K562 (cell line): ENCODE data around the gene FOXK2. TPM values are rescaled to one million over a fixed set of nuclear protein-coding genes. Genes with fewer than 3 reads are reported as not detected.

Source experiments
- ATAC-seq: fragments of 200-7000 bp; cut with Tn5 transposase; 3 replicates; pipeline ENCODE4 v1.9.1; 2020; ENCODE audit warnings: moderate library complexity
- BruUV-seq: library from RNA; stranded (reverse); fragments of 400-500 nt; replicated peaks from 2 replicates; lab custom pipeline; 2021; lab: Mats Ljungman, UMichigan
- CTCF ChIA-PET: fragments of 300-600 bp; formaldehyde crosslinking; extraction: SDS; loops from one replicate; lab custom pipeline; 2021; ENCODE audit warnings: low intra/inter-chr PET ratio; lab: Yijun Ruan, JAX
- POLR2A ChIA-PET: fragments of 300-600, 350-650 bp; sonication (Branson Sonifier 250); formaldehyde crosslinking; extraction: SDS; loops from one replicate; lab custom pipeline; 2021; ENCODE audit warnings: antibody characterized with exemption, inconsistent platforms; lab: Yijun Ruan, JAX
- DNase-seq, 4 experiments: peaks; one replicate each; pipeline versions ENCODE4 v3.0.0 to v3.0.0-alpha.2; 2011 to 2018; ENCODE audit warnings: low spot score in 3 of 4, mixed read lengths in 3 of 4; ENCODE audit errors: extremely low read depth in 1 of 4
- FAIRE-seq: peaks from 2 replicates; lab custom pipeline; 2011; peaks lifted over from hg19 to GRCh38; lab: Jason Lieb, UNC
- H2AFZ ChIP-seq: 2 replicates; pipeline ENCODE4 v1.6.0; 2011; ENCODE audit warnings: low read depth, low read length, control low read depth, inconsistent platforms
- H3K27ac ChIP-seq: fragments of 200-600 bp; 3 replicates; pipeline ENCODE4 v1.8.0; 2011; ENCODE audit warnings: low read depth, mild to moderate bottlenecking, control low read depth, inconsistent platforms, low read length, moderate library complexity, mixed read lengths; ENCODE audit errors: extremely low read depth
- H3K27me3 ChIP-seq, 2 experiments: fragments of 300-600 bp in 1 of 2; 2 replicates in 1 of 2; 3 replicates in 1 of 2; pipeline versions ENCODE4 v1.6.0 to v1.8.0; 2011; ENCODE audit warnings: inconsistent platforms in 2 of 2, low read length in 2 of 2, mild to moderate bottlenecking in 1 of 2, mixed read lengths in 1 of 2, moderate library complexity in 1 of 2; ENCODE audit not compliant: control insufficient read depth in 2 of 2, insufficient read depth in 2 of 2
- H3K36me3 ChIP-seq: fragments of 300-600 bp; 3 replicates; pipeline ENCODE4 v1.8.0; 2011; ENCODE audit warnings: mild to moderate bottlenecking, low read length, inconsistent platforms; ENCODE audit not compliant: control insufficient read depth, insufficient read depth
- H3K4me1 ChIP-seq, 2 experiments: fragments of 200-600 bp in 1 of 2; replicated peaks in 1 of 2; 2 replicates in 1 of 2; 3 replicates in 1 of 2; pipeline versions ENCODE4 v1.5.1 to v1.8.0; 2011; ENCODE audit warnings: inconsistent platforms in 2 of 2, low read length in 2 of 2, mild to moderate bottlenecking in 1 of 2, mixed read lengths in 1 of 2, moderate library complexity in 1 of 2; ENCODE audit not compliant: control insufficient read depth in 2 of 2, insufficient read depth in 2 of 2
- H3K4me2 ChIP-seq: 2 replicates; pipeline ENCODE4 v1.6.1; 2011; ENCODE audit warnings: low read length, control low read depth, inconsistent platforms, mixed read lengths; ENCODE audit not compliant: insufficient read depth
- H3K4me3 ChIP-seq: fragments of 200-600 bp; sonication (generic), shearing (Covaris generic); 2 replicates; pipeline ENCODE4 v1.5.1; 2016; ENCODE audit warnings: control low read depth, inconsistent platforms
- H3K79me2 ChIP-seq: fragments of 200-600 bp; 3 replicates; pipeline ENCODE4 v1.8.0; 2011; ENCODE audit warnings: low read length, inconsistent platforms; ENCODE audit not compliant: control insufficient read depth, insufficient read depth
- H3K9ac ChIP-seq, 2 experiments: 2 replicates each; pipeline versions ENCODE4 v1.6.0 to v1.6.1; 2011; ENCODE audit warnings: low read depth in 2 of 2, low read length in 2 of 2, control low read depth in 1 of 2, inconsistent platforms in 1 of 2, mild to moderate bottlenecking in 1 of 2, mixed read lengths in 1 of 2; ENCODE audit not compliant: insufficient read depth in 1 of 2
- H3K9me1 ChIP-seq: one replicate; pipeline ENCODE4 v1.6.0; 2011; ENCODE audit warnings: inconsistent platforms, mild to moderate bottlenecking, low read length, moderate library complexity; ENCODE audit not compliant: control insufficient read depth, insufficient read depth
- H3K9me3 ChIP-seq: replicated peaks from 2 replicates; pipeline ENCODE4 v1.5.1; 2011; ENCODE audit warnings: low read depth, low read length, inconsistent platforms; ENCODE audit not compliant: control insufficient read depth, insufficient read depth
- H4K20me1 ChIP-seq: replicated peaks from 2 replicates; pipeline ENCODE4 v1.6.1; 2011; ENCODE audit warnings: low read length, inconsistent platforms, mixed read lengths; ENCODE audit not compliant: control insufficient read depth, insufficient read depth
- ASH1L ChIP-seq: fragments of 450-650 bp; IDR thresholded peaks from 2 replicates; pipeline ENCODE4 v1.6.1; 2018; ENCODE audit warnings: borderline replicate concordance, mild to moderate bottlenecking, low read depth; ENCODE audit not compliant: partially characterized antibody
- CXXC5 ChIP-seq: fragments of 250-450 bp; sonication (Bioruptor Pico); IDR thresholded peaks from 2 replicates; pipeline ENCODE4 v1.8.0; 2022; ENCODE audit warnings: inconsistent platforms, mild to moderate bottlenecking, moderate library complexity
- FOXJ2 ChIP-seq: fragments of 200-800 bp; sonication (Bioruptor generic); IDR thresholded peaks from 2 replicates; pipeline ENCODE4 v1.6.1; 2016; ENCODE audit warnings: missing genetic modification characterization, missing compliant biosample characterization
- FUS ChIP-seq: fragments of 200-400 bp; formaldehyde crosslinking; optimal IDR thresholded peaks from 2 replicates; pipeline ENCODE3; 2017; ENCODE audit warnings: low read depth, low read length
- GABPB2 ChIP-seq: fragments of 250-450 bp; sonication (Bioruptor Pico); conservative IDR thresholded peaks from 2 replicates; pipeline ENCODE4 v1.5.1; 2021; ENCODE audit warnings: mild to moderate bottlenecking
- GTF2E2 ChIP-seq: fragments of 200-800 bp; sonication (Bioruptor generic); IDR thresholded peaks from 2 replicates; pipeline ENCODE4 v1.6.1; 2016; ENCODE audit warnings: missing genetic modification characterization, missing compliant biosample characterization
- HDAC6 ChIP-seq: IDR thresholded peaks from 2 replicates; pipeline ENCODE4 v1.6.1; 2012; ENCODE audit warnings: low read depth, mild to moderate bottlenecking, control low read depth, inconsistent platforms, low read length, moderate library complexity
- HDGF ChIP-seq: fragments of 450-650 bp; IDR thresholded peaks from 2 replicates; pipeline ENCODE4 v1.6.1; 2016
- IRF2 ChIP-seq: sonication (generic); formaldehyde crosslinking; IDR thresholded peaks from 2 replicates; pipeline ENCODE4 v1.8.1; 2022; ENCODE audit warnings: mild to moderate bottlenecking, missing genetic modification reagents
- PCBP1 ChIP-seq: fragments of 200-400 bp; formaldehyde crosslinking; IDR thresholded peaks from 2 replicates; pipeline ENCODE4 v1.6.1; 2018; ENCODE audit warnings: mild to moderate bottlenecking, low read depth, low read length; ENCODE audit not compliant: poor library complexity, severe bottlenecking
- RFX1 ChIP-seq: fragments of 450-650 bp; IDR thresholded peaks from 2 replicates; pipeline ENCODE4 v1.6.1; 2016; ENCODE audit warnings: mild to moderate bottlenecking, moderate library complexity
- XRCC5 ChIP-seq: fragments of 200-400 bp; formaldehyde crosslinking; IDR thresholded peaks from 2 replicates; pipeline ENCODE4 v1.6.1; 2017; ENCODE audit warnings: low read depth, mild to moderate bottlenecking, low read length
- ZNF311 ChIP-seq: fragments of 250-450 bp; sonication (Bioruptor Pico); IDR thresholded peaks from 2 replicates; pipeline ENCODE4 v1.4.0; 2020; ENCODE audit warnings: mild to moderate bottlenecking, moderate library complexity
- ZNF766 ChIP-seq: fragments of 200-800 bp; sonication (Bioruptor generic); conservative IDR thresholded peaks from 2 replicates; pipeline ENCODE4 v1.6.1; 2016; ENCODE audit warnings: missing genetic modification characterization, missing compliant biosample characterization
- ZNF79 ChIP-seq: fragments of 250-450 bp; sonication (Bioruptor Pico); IDR thresholded peaks from 2 replicates; pipeline ENCODE4 v1.4.0; 2020; ENCODE audit warnings: low read depth, mild to moderate bottlenecking, moderate library complexity
- WGBS: fragments of 100-300 bp; shearing (Covaris generic); methylation state at CpG from one replicate; pipeline ENCODE4 v1.1.6; 2016; ENCODE audit warnings: low coverage, mixed read lengths; ENCODE audit not compliant: insufficient coverage; ENCODE audit errors: missing lambda C conversion rate; 5-methylcytosine and 5-hydroxymethylcytosine counted together
- in situ Hi-C: fragments of 300-500 bp; cut with MboI; formaldehyde crosslinking; loops from 4 replicates; pipeline ENCODE4 v1.15.0; 2018; ENCODE audit warnings: inconsistent platforms, mixed read lengths
- intact Hi-C: fragments of 100-400 bp; cut with micrococcal nuclease; formaldehyde crosslinking; loops from 2 replicates; pipeline ENCODE4 v1.14.2; 2022
- polyA plus RNA-seq, 8 experiments: library from polyadenylated mRNA; depleted of rRNA in 4 of 8; stranded (reverse) in 5 of 8; unstranded in 3 of 8; fragments of >200 nt; fragmentation: Nextera tagmentation in 2 of 8; fragmentation: Illumina TruSeq in 1 of 8; extraction: Ambion mirVana in 2 of 8; extraction: Trizol in 1 of 8; gene quantifications; 2 replicates each; pipeline versions ENCODE4 v1.2.1 to v1.2.3, GENCODE V29; 2011 to 2014; ENCODE audit warnings: inconsistent platforms in 1 of 8, missing spikeins in 1 of 8
- total RNA-seq, 7 experiments: library from RNA; depleted of rRNA in 6 of 7; stranded (reverse); fragments of >200 nt in 6 of 7; fragmentation: Illumina TruSeq in 2 of 7; extraction: Trizol in 2 of 7; gene quantifications; 2 replicates each; pipeline versions ENCODE4 v1.2.1 to v1.2.3, GENCODE V29; 2011 to 2021; ENCODE audit warnings: low replicate concordance in 1 of 7
- TF ChIP-seq, protein P1 (sequence below): IDR thresholded peaks from 2 replicates; pipeline ENCODE4 v1.6.1; 2012; ENCODE audit warnings: low read depth, low read length, improper control_type of control experiment, borderline replicate concordance
- TF ChIP-seq, protein P2 (sequence below): fragments of 250-450 bp; sonication (Bioruptor Pico); IDR thresholded peaks from 2 replicates; pipeline ENCODE4 v1.5.1; 2021; ENCODE audit warnings: mild to moderate bottlenecking
- TF ChIP-seq, protein P3 (sequence below): fragments of 450-650 bp; formaldehyde crosslinking; IDR thresholded peaks from 2 replicates; pipeline ENCODE4 v1.4.0; 2020; ENCODE audit warnings: mild to moderate bottlenecking, moderate library complexity

Gene FOXK2
- total and polyA plus RNA-seq, 9 of the 15 experiments (the other 6 are each of a cell fraction or from before 2014, with no cell fraction given) = 3.0 to 86.0 (median 44.1) TPM

DNA sequence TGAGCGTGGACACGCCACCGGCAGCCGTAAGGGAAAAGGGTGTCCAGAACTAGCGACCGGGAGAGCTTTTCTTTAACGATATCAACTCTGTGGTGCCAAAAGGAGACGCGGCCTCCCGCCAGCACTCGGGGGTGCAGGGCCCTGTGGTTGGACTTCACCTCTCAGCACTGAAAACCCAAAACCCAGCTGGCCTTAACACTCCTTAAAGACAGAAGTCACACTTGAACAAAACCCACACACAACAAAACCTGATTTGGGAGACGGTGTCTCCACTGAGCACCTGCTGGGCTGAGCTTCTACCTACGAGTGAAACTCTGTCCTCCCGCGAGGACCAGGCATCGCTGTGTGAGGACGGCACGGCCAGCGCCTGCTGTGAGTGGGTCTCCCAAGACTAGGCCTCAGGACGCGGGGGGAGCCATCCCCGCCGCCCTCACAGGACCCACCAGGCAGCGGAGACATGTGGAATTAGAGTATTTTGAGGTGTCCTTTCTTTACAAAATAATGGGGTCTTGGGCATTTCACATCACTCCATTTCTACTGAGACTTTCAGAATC, 82.0 kb downstream of the FOXK2 start (continued):
- TF ChIP-seq, protein P1, sequence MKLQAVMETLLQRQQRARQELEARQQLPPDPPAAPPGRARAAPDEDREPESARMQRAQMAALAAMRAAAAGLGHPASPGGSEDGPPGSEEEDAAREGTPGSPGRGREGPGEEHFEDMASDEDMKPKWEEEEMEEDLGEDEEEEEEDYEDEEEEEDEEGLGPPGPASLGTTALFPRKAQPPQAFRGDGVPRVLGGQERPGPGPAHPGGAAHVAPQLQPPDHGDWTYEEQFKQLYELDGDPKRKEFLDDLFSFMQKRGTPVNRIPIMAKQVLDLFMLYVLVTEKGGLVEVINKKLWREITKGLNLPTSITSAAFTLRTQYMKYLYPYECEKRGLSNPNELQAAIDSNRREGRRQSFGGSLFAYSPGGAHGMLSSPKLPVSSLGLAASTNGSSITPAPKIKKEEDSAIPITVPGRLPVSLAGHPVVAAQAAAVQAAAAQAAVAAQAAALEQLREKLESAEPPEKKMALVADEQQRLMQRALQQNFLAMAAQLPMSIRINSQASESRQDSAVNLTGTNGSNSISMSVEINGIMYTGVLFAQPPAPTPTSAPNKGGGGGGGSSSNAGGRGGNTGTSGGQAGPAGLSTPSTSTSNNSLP = no peak
- TF ChIP-seq, all 486 proteins: peak for 2

DNA sequence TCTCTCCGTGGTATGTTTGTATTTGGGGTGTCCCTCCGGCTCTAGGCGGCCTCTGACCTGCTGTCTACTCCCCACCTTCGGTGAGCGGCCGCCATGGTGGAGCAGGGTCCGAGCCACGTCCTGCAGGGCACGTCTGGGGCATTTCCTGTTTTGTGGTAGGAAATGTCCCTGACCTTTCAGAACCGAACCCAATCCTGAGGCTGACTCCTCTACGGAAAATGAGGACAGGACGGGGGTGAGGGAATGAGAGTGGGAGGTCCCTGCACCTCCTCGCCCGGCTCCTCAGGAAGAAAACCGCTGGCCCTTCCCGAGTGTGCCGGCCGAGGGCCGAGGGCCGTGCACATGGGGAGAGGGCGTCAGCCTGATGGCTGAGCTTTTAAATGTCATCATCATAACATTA, 83.0 kb downstream of the FOXK2 start:
- intact Hi-C loops = no loop called here
- DNase-seq (no peak), FAIRE-seq (no peak), ATAC-seq (no peak)
- in situ Hi-C loops = no loop called here
- no peak overlapping the region for H3K4me2 ChIP-seq
- no peaks in the 10 kb centered on the region for H3K9me1 ChIP-seq
- WGBS = 93% methylated on average over 19 of the region's 21 CpGs
- no TSS peak for BruUV-seq
- no peak overlapping the region for H2AFZ ChIP-seq
- no peaks in the 10 kb centered on the region for H4K20me1 ChIP-seq
- no peak overlapping the region for H3K27ac ChIP-seq
- H3K79me2 ChIP-seq = 0 out of 3 replicates have a peak, but pooled peaks cover 6% of the 10 kb centered on the region
- ChIA-PET POLR2A (interaction anchor here (1.6 kb wide), 1 partner anchor 9 kb away, joined by 5 read pairs; no protein-coding TSS in a partner anchor), CTCF (no interaction called here)
- H3K4me1 ChIP-seq = peaks cover 0 to 15% of the 10 kb centered on the region in 2 experiments; a peak in 2 of 5 replicates
- H3K36me3 ChIP-seq = peaks cover 83% of the 10 kb centered on the region; the same call in 2 of the 3 replicates
- H3K9me3 ChIP-seq = peaks cover 2% of the 10 kb centered on the region; the same call in 1 of the 2 replicates
- no peak overlapping the region for H3K9ac ChIP-seq
- no peaks in the 10 kb centered on the region for H3K27me3 ChIP-seq
- no peak overlapping the region for H3K4me3 ChIP-seq
- TF ChIP-seq ZNF79 (no peak), RFX1 (no peak), ASH1L (no peak), HDAC6 (no peak), XRCC5 (no peak), GABPB2 (CRISPR knock-in tag) (no peak), GTF2E2 (no peak), ZNF766 (CRISPR knock-in tag) (no peak), PCBP1 (no peak), IRF2 (CRISPR knock-in tag) (no peak), FOXJ2 (tag) (no peak), FUS (no peak), CXXC5 (no peak), HDGF (no peak), ZNF311 (CRISPR knock-in tag) (no peak)
- TF ChIP-seq, protein P2, sequence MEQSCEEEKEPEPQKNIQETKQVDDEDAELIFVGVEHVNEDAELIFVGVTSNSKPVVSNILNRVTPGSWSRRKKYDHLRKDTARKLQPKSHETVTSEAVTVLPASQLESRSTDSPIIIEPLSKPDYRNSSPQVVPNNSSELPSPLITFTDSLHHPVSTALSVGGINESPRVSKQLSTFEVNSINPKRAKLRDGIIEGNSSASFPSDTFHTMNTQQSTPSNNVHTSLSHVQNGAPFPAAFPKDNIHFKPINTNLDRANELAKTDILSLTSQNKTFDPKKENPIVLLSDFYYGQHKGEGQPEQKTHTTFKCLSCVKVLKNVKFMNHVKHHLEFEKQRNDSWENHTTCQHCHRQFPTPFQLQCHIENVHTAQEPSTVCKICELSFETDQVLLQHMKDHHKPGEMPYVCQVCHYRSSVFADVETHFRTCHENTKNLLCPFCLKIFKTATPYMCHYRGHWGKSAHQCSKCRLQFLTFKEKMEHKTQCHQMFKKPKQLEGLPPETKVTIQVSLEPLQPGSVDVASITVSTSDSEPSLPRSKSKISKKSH = no peak
- TF ChIP-seq, protein P3, sequence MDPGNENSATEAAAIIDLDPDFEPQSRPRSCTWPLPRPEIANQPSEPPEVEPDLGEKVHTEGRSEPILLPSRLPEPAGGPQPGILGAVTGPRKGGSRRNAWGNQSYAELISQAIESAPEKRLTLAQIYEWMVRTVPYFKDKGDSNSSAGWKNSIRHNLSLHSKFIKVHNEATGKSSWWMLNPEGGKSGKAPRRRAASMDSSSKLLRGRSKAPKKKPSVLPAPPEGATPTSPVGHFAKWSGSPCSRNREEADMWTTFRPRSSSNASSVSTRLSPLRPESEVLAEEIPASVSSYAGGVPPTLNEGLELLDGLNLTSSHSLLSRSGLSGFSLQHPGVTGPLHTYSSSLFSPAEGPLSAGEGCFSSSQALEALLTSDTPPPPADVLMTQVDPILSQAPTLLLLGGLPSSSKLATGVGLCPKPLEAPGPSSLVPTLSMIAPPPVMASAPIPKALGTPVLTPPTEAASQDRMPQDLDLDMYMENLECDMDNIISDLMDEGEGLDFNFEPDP (CRISPR knock-in tag) = no peak
